HG03108 (cell line): ENCODE results near the gene C2CD2.
"Not testable (repeated sequence)": the region's sequence is repeated elsewhere in the genome, so short reads cannot be mapped to it uniquely, and the experiment has no call there.

Experiments
- ATAC-seq: cut with Tn5 transposase; IDR thresholded peaks from one replicate; pipeline ENCODE4 v1.9.1; 2021; ENCODE audit warnings: moderate library complexity; ENCODE audit not compliant: unreplicated experiment

C2CD2 gene

DNA sequence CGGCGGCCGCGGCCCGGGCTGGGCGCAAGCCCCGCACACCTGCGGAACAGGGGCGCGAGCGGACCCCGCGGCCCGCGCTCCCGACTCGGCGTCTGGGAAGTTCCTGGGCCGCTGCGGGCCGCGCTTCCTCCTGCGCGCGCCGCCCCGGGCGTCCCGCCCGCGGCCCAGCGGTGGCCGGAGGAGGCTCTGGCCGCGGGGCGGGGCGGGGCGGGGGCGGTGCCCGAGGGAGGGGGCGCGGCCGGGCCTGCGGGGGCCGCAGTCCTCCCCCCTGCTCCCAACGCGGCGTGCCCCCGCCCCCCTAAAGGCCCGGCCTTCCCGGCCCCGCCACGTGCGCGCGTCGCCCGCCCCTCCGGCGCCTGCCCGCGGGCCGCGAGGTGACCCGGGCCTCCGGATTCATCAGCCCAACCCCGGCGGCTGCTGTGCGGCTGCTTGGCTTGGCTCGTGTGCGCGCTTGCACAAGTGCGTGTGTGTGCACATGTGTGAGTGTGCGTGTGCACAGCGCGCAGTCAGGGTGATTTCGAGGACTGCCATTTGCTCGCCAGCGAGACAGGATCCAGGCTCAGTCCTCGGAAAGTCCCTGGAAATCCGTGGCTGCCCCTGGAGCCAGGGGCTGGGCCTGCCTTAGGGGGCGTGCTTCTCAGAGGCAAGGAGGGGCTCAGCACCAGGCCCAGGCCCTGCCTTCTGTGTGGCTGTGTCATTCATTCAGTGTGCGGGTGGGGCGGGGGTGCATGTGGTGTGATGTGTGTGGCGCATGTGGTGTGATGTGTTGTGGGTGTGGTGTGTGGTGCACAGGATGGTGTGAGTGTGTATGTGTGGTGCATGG is at the start of gene C2CD2:
Gene C2CD2 (minus strand): TSS at position 188 of the 823 bp plus-strand sequence. CDS start 370 bp downstream, outside the sequence.
- peak; percentile 33 for ATAC-seq

DNA sequence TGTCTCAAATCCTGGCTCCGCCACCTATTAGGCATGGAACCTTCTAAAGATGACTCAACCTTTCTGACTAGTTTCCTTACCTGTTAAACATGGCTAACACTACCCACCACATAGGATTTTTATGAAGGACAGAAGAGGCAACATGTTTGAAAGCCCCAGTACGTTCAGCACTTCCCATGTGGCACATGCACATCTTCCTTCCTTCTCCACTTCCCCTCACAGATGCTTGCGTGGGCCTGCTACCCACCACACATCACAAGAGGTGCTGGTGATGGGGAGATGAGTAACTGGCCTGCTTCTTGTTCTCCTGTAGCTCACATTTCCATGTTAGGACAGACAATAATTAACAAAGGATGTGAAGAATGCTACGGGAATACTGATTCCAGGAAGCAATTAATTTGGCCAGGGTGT is 49.2 kb upstream of the C2CD2 start:
- no peak for ATAC-seq

DNA sequence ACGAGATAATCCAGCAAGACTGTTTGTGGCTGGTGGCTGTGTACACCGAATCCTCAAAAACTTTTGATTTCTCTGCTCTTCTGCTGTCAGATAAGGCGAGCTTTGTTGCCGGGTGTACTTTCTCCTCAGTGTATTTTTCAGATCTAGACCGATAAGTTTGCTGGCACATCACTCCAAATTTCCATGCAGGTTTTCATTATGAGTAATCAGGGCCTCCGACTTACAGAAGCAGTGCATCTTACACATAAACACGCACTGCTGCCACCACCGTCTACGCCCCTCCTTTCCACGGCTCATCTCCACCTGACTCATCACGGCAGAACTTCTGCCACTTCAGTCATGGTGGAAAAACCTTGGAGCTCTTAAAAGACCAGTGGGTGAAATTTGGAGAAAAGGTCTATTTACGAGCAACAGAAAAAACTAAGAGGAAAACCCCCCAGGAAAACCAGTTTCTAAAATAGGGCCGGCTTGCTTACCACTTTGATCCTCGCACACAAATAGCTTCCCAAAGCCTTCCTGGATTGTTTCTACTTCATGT is 48.7 kb upstream of the C2CD2 start:
- peak; percentile 73 for ATAC-seq

DNA sequence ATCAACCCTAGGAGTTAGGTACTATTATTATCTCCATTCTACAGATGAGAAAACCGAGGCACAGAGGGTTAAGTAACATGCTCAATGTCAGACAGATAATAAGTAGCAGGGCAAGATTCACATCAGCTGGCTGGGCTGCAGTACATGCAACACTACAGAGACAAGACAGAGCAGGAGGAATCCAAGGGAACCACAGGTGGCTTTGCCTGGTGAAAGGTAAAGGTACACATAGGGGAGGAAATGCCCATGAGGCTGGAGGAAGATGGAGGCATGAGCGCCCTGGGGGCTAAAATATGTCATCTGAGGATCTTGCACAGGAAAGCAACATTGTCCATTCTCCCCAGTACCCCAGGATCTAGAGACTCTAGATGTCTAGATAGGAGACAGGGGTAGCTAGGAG is 48.0 kb upstream of the C2CD2 start:
- ATAC-seq: no peak

DNA sequence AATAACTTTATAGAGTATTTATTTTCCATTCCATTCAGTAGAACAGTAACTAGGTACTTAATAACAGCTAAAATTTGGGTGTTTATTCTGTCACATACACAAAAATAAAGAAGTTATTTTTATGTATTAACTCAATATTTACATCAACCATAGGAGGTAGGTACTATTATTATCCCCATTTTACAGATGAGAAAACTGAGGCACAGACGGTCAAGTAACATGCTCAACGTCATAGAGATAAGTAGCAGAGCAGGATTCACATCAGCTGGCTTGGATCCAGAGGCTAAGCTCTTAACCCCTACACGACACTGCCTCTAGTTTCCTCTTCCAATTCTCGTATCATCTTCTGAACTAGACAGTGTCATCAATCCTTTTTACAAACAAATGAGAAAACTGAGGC is 47.1 kb upstream of the C2CD2 start:
- no peak for ATAC-seq

DNA sequence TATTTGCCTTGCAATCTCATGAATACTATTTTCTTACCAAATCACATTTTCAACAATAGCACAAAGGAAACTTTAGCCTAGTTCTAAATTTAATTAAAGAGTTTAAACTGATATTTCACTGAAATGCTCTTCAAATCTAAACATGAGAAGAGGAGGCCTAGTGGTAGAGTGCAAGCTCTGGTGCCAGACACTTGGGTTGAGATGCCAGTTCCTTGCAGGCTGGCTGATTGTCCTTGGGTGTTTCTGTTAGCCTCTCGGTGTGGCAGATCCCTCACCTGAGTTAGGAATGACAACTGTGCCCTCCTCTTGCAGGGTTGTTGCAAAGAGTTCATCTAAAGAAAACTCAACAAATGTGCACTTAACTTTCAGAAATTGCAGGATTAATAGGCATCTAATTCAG is 43.8 kb upstream of the C2CD2 start:
- no peak for ATAC-seq

DNA sequence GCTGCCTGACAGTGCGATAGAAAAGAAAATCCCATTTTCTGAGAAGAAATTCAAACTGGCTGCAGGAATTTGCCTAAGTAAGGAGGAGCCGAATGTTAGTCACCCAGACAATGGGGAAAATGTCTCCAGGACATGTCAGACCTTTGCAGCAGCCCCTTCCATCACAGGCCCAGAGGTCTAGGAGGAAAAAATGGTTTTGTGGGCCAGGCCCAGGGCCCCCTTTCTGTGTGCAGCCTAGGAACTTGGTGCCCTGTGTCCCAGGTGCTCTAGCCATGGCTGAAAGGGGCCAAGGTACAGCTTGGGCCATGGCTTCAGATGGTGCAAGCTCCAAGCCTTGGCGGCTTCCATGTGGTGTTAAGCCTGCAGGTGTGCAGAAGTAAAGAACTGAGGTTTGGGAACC is 41.8 kb upstream of the C2CD2 start:
- ATAC-seq: no peak

DNA sequence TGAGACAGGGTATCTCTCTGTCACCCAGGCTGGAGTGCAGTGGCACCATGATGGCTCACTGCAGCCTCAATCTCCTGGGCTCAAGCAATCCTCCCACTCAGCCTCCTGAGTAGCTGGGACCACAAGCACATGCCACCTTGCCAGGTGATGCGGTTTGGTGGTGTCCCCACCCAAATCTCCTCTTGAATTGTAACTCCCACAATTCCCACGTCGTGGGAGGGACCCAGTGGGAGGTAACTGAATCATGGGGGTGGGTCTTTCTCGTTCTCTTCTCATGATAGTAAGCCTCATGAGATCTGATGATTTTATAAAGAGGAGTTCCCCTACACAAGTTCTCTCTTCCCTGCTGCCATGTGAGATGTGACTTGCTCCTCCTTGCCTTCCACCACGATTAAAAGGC is 40.8 kb upstream of the C2CD2 start:
- ATAC-seq: not testable (repeated sequence)

DNA sequence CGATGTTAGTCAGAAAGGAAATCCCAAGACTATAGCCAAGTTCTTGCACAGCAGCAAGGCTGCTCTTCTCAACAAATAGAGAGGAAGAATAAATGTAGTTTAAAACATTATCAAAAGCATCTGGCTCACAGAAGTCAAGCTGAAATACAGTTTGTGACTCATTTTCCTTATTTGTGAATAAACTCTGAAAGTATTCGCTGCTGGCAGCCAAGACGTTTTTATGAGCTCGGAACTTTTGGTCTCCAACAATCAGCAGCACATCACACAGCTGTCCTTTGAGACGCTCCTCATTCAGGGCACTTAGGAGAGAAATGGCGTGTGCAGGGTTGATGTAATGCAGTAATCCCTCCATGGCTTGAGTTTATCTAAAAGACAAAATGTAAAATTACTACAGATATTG is 39.9 kb upstream of the C2CD2 start:
- ATAC-seq: no peak

DNA sequence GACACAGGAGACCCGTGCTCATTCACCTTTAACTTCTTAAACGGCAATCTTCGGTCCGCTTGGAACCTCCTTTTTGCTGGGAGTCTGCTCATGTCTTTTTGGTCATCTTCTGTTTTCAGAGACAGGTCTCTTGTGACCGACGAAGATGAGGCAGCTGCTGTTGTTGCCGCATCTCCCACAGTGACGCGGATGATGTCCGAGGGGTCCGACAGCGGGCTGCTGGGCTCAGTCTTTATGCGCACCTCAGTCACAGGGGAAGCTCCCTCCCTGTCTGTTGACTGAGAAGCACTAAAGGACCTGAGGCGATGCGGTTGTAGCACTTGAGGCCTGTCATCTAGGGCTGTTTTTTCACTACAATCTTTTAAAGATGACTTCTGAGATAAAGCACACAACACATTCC is 38.8 kb upstream of the C2CD2 start:
- no peak for ATAC-seq

DNA sequence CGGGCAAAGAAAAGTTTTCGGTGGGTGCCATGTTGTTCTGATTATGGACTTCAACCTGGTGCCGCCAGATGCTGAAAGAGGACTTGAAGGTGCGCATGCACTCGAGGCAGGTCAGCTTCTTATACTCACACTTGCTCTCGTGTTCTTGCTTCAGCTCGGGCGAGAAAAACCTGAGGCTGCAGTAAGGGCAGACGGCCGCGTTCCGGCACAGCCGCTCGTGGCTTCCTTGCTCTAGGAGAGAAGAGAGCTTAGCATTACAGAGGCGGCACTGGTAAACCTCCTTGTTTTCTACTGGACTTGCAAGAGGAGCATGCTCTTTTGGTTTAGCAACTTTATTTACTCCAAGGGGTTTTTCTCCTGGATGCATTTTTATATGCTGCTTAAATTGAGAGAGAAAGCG is 37.8 kb upstream of the C2CD2 start:
- no peak for ATAC-seq

DNA sequence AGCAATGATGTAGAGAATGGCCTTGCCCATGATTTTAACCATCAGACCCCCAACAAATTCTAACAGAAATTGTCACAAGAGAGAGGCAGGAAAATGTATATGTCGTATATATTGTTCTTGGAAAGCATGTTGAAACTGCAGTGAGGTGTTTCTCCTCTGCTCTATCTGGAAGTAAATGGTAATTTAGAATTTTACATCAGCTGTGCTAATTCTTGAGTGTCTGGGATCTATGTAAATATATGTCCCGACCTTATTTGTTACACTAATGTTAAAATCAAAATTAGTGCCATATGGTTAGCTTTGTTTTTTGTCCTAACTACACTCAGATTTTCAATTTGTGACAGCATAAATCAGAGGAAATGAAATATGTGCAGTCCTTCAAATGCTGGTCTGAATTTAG is 35.9 kb upstream of the C2CD2 start:
- no peak for ATAC-seq

DNA sequence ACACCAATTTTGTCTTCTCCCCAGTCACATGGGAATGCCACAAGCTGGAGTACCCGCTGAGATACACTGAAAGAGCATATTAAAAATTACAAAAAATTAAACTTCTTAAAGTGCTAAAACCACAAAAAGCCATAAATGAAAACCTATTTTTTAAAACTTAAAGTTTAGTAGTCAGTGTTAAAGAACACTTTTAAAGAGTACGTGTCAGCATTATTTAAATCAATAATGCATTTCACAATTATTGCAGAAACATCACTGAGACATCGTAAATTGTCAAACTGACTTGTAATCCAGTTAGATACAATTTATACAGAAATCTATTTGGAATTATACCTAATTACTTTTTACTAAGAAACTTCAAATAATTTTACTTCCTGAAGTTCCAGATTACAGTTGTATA is 33.5 kb upstream of the C2CD2 start:
- ATAC-seq: no peak

DNA sequence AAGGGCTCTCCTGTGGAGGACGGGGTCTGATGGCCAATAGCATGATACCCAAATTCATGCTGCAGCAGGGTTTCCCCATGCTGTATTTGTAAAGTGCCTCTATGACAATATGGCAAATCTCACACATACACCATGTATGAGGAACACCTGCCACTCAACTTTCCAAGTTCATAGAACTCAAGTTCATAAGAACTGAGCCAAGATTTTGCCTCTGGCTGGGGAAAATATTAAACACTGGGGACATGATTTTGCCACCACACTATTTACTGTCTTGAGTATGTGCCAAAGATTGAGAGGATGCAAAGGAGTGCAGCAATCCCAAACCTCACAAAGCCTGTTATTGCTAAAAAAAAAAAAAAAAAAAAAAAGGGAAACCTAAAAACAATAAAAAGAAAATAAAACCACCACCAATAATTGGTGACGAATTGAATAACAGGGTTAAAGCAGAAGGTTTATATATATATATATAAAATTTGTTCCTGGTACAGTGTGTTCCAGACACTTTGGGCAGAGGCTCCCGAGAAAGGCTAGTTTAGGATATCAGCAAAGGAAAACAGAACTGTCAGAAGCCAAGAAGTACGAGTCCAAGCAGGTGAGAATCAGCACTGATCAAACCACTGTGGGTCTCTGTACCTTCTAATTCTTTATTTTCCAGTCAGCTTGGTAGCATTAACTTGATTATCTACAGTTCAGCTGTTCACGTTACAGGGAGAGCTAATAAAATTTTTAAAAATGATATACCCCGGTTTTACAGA is 32.0 kb upstream of the C2CD2 start:
- ATAC-seq: no peak

DNA sequence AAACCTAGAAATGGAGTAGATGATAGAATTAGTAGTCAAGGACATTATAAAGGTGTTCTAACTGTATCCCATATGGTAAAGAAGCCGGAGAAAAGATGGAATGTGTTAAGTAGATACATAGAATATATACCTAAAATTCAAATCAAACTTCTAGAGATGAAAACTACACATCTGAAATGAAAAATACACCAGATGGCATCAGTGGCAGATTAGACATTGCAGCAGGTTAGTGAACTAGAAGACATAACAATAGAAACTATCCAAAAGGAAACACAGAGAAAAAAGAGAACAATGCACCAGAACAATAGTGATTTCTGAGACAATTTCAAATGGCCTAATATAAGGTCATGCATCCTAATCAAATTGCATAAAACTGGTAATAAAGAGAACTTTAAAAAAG is 29.4 kb upstream of the C2CD2 start:
- no peak for ATAC-seq

DNA sequence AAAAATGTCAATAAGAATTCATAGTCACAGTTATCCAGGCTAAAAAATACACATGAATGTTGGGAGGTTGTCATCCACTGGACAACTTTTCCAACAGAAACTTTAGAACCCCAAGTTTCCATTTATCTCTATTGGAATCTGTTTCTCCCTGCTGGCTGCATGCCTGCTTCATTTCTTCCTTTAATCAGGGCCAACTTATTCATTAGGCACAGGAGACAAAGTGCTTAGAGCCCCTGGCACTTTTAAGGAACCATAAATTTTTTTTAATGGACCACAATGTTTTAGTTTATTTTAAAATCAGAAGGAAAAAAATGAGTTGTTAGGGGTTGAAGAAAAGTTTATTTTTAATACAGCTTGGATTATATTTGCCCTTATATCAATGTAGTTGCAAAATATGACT is 26.7 kb upstream of the C2CD2 start:
- ATAC-seq: no peak

DNA sequence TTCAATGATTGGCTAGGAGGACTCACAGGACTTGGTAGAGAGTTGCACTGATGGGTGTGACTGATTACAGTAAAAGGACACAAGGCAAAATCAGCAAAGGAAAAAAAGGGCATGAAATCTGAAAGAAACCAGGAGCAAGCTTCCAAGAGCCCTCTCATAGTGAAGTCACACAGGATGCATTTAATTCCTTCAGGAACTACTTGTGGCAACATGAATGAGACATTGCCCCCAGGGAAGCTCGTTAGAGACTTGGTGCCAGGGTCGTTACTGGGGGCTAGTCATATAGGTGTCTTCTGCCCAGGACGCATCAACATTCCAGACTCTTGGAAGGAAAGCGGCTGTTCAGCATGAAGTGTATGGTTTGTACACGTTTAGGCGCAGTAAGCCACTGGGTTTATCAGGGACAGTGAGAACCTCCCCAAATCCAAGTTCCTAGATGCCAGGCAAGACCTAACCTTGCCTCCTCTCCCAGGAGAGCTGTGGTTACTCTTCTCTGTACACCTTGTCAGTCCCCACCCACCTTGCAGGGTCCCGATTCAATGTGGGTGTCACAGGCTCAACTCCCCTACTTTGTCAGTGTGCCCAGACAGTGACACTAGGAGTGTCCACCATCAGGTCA is 26.0 kb upstream of the C2CD2 start:
- no peak for ATAC-seq

DNA sequence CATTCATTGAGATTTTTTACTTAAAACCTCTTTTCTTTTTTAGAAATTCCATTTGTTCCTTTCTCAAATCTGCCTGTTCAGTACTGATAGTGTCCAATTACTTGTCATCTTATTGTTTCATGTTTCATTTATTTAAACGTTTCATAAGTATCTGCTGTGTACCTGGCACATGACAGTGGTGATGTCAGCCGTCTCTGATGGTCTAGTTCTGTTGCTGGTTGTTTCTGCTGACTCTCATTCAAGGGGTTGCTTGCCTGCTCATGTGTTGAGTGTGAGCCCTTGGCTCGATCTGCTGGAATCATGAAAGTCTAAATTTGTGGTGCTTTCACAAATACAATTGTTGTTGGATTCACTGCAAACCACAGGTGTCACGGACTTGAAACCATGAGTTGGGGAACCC is 25.5 kb upstream of the C2CD2 start:
- no peak for ATAC-seq

DNA sequence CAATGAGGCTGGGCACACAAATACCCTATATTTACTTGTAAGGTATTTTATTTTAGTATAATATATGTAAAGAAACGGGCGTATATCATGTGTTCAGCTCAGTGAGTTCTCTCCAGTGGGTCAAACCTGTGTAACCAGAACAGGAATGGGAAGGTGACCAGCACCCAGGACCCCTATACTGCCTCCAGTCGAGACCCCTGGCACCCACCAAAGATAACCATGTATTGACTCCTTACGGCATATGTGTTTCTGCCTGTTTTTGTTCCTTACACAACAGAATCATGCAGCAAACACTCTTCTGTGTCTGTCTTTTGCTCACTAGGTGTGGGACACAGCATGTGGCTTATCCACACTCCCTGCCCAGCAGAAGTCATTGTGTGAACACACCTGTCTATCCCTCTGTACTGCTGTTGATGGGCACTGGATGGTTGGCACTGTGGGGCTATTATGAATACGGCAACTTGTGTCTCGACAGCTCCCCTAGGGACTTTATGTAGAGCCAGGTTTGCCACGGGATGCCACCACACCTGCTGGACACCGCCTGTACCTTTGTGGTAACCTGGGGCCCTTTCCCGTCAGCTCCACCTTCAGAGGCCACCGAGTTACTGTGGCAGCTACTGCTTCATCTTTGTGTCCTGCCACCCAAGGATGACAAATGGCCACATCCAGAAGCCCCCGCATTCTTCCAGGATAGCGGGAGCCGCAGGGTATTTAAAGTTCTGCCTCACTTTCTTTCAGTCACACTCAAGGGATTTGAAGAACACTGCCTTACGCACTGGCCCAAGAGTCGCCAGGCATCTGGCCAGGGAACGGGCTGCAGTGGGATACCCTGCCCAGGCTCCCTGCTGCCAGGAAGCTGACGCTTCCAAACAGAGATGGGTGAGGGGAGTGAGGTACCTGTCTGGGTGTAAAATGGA is 23.5 kb upstream of the C2CD2 start:
- ATAC-seq: no peak

DNA sequence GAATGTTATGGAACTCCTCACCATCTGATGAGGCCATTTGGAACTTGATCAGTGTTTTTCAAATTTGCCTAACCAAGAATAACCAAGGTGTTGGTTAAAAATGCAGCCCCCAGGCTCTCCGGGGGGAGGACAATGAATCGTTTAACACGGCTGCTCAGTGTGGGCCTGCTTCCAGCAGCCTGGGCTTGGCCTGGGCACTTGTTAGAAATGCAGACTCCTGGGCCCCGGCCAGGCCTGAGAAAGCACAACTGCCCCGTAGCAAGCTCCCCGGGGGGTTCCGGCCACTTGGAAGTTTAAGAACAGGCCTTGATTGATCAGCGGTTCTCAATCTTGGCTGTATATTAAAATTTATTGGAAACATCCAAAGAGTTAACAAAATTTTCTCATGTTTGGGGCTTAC is 22.8 kb upstream of the C2CD2 start:
- ATAC-seq: no peak
